T-cell (primary cell): ENCODE measurements around the gene DCC. TPM values are rescaled to one million over a fixed set of nuclear protein-coding genes. Genes with fewer than 3 reads are reported as not detected.

Experiments
- ATAC-seq, 4 experiments: fragments of 200-7000 bp in 3 of 4; fragments of 150-1000 bp in 1 of 4; cut with Tn5 transposase; replicated peaks in 1 of 4; 1 replicate in 3 of 4; 2 replicates in 1 of 4; pipeline ENCODE4 v1.10.0; 2021; ENCODE audit warnings: moderate library complexity in 3 of 4, mild to moderate bottlenecking in 2 of 4, moderate number of reproducible peaks in 1 of 4
- CTCF ChIA-PET, 2 donors: fragments of 300-600 bp; sonication (Branson Sonifier 250); formaldehyde crosslinking; loops; one replicate each; lab custom pipeline; 2022; ENCODE audit warnings: antibody characterized with exemption in 2 of 2; lab: Charles Lee
- POLR2A ChIA-PET, 2 donors: fragments of 300-600 bp; sonication (Branson Sonifier 250); formaldehyde crosslinking; loops; one replicate each; lab custom pipeline; 2022; ENCODE audit warnings: antibody characterized with exemption in 2 of 2; lab: Charles Lee
- DNase-seq, 35 experiments: peaks; one replicate each; pipeline versions ENCODE4 v3.0.0 to v3.0.0-alpha.2; 2013 to 2023
- H3K27ac ChIP-seq: one replicate; pipeline ENCODE4 v1.5.1; 2013; ENCODE audit warnings: low read length
- H3K27me3 ChIP-seq, 2 experiments: replicated peaks in 1 of 2; 1 replicate in 1 of 2; 2 replicates in 1 of 2; pipeline versions ENCODE4 v1.6.1 to v1.7.0; 2013; ENCODE audit warnings: low read length in 1 of 2, mixed read lengths in 1 of 2; ENCODE audit not compliant: control insufficient read depth in 2 of 2, insufficient read depth in 2 of 2; ENCODE audit errors: extremely low read depth in 1 of 2
- H3K36me3 ChIP-seq, 2 donors: 1 replicate in 1 of 2; 2 replicates in 1 of 2; pipeline versions ENCODE4 v1.6.1 to v1.7.0; 2013; ENCODE audit warnings: low read length in 1 of 2; ENCODE audit not compliant: control insufficient read depth in 2 of 2, insufficient read depth in 1 of 2; ENCODE audit errors: extremely low read depth in 1 of 2
- H3K4me1 ChIP-seq, 2 experiments: 1 replicate in 1 of 2; 2 replicates in 1 of 2; pipeline versions ENCODE4 v1.6.1 to v1.7.0; 2013; ENCODE audit warnings: low read length in 2 of 2, mixed read lengths in 1 of 2; ENCODE audit not compliant: insufficient read depth in 2 of 2, control insufficient read depth in 1 of 2; ENCODE audit errors: extremely low read depth in 1 of 2
- H3K4me3 ChIP-seq, 2 donors: 1 replicate in 1 of 2; 2 replicates in 1 of 2; pipeline versions ENCODE4 v1.5.1 to v1.7.0; 2013; ENCODE audit warnings: mild to moderate bottlenecking in 2 of 2, low read length in 1 of 2, moderate library complexity in 1 of 2; ENCODE audit not compliant: control insufficient read depth in 1 of 2; ENCODE audit errors: extremely low read depth in 1 of 2
- H3K9me3 ChIP-seq: 2 replicates; pipeline ENCODE4 v1.7.0; 2013
- H3K27ac Mint-ChIP-seq, 2 donors: one replicate each; pipeline ENCODE4 v1.8.0; 2020 to 2021; ENCODE audit warnings: mild to moderate bottlenecking in 2 of 2, mixed read lengths in 2 of 2
- H3K27me3 Mint-ChIP-seq, 2 donors: one replicate each; pipeline ENCODE4 v1.8.0; 2021 to 2022; ENCODE audit warnings: mixed read lengths in 2 of 2
- H3K36me3 Mint-ChIP-seq: one replicate; pipeline ENCODE4 v1.8.0; 2021; ENCODE audit warnings: mixed read lengths
- H3K4me1 Mint-ChIP-seq, 3 donors: one replicate each; pipeline ENCODE4 v1.8.0; 2020 to 2022; ENCODE audit warnings: mixed read lengths in 3 of 3, mild to moderate bottlenecking in 1 of 3
- H3K4me3 Mint-ChIP-seq, 3 donors: one replicate each; pipeline ENCODE4 v1.8.0; 2020 to 2022; ENCODE audit warnings: mild to moderate bottlenecking in 3 of 3, mixed read lengths in 3 of 3, moderate library complexity in 3 of 3
- H3K9me3 Mint-ChIP-seq, 3 donors: one replicate each; pipeline ENCODE4 v1.8.0; 2020 to 2022; ENCODE audit warnings: mixed read lengths in 3 of 3
- WGBS: methylation state at CpG from one replicate; pipeline ENCODE4 v1.1.5; 2013; ENCODE audit warnings: missing lambda C conversion rate; ENCODE audit not compliant: insufficient coverage; 5-methylcytosine and 5-hydroxymethylcytosine counted together
- total RNA-seq, 35 experiments: library from RNA in 6 of 35; stranded (reverse) in 6 of 35; fragments of 120-200 nt in 1 of 35; gene quantifications; one replicate each; pipeline versions ENCODE4 v1.2.1 to v1.2.4 and lab custom pipeline; 2013 to 2026

The DCC gene
- total RNA-seq, 5 donors from 2014 or later (not counting 1 experiment from before 2014, with no cell fraction given), result not detected

DNA sequence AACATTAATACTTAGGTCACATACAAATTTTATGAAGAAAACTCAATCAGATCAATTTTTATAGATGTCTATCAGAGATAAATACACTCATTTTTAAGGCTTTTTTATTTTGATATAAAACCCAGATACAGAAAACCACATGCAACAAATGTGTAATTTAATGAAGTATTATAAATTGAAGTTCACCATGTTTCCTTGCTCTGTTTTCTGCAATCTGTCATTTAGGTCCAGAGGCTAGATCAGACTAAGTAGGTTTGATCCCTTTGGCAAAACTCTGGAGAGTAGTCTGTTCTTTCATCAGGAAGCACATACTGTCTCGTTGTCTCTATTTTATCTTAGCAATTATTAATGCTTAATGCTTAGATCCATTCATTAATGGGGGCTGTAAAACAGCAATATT lies 1042.9 kb downstream of the DCC start:
- Histone ChIP-seq H3K27ac (no peak overlapping the region), H3K9me3 (no peaks in the 10 kb centered on the region), H3K27me3 (no peaks in the 10 kb centered on the region), H3K4me1 (no peaks in the 10 kb centered on the region), H3K36me3 (no peaks in the 10 kb centered on the region), H3K4me3 (no peak overlapping the region)
- DNase-seq (no peak), ATAC-seq (no peak)
- ChIA-PET CTCF (interaction anchor here (0.5 to 0.7 kb wide), 2 partner anchors 70 to 489 kb away, joined by 4 read pairs; no protein-coding TSS in a partner anchor), POLR2A (no interaction called here)
- Mint-ChIP-seq H3K36me3 (no peaks in the 10 kb centered on the region), H3K27ac (no peak overlapping the region), H3K4me3 (no peak overlapping the region), H3K4me1 (no peaks in the 10 kb centered on the region), H3K27me3 (no peaks in the 10 kb centered on the region), H3K9me3 (peaks cover 0 to 6% (median 0%) of the 10 kb centered on the region in 3 donors)
- WGBS, result no CpG with 5 or more reads among the region's 1 CpG

DNA sequence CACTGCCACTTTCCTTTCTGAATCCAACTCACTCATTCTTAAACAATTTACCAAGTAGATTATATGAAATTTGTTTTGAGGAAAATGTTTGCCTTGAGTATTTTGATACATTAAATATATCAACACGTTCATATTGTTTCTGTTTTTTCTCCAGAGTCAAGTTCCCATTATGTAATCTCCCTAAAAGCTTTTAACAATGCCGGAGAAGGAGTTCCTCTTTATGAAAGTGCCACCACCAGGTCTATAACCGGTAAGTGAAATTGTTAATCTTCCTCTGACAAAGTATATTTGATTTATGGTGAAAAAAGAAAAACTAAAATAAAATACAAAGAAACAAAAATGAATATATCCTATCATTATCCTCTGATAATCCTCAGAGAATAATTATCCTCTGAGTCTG lies 1045.9 kb downstream of the DCC start:
- no peaks in the 10 kb centered on the region for H3K4me1 Mint-ChIP-seq
- H3K4me3 ChIP-seq, result no peak overlapping the region
- H3K27ac Mint-ChIP-seq, result no peak overlapping the region
- no peaks in the 10 kb centered on the region for H3K27me3 Mint-ChIP-seq
- peaks cover 0 to 6% (median 0%) of the 10 kb centered on the region in 3 donors for H3K9me3 Mint-ChIP-seq
- H3K27me3 ChIP-seq, result no peaks in the 10 kb centered on the region
- H3K36me3 Mint-ChIP-seq, result no peaks in the 10 kb centered on the region
- no peak for DNase-seq
- H3K9me3 ChIP-seq, result no peaks in the 10 kb centered on the region
- WGBS, result no CpG with 5 or more reads among the region's 3 CpGs
- ATAC-seq, result no peak
- ChIA-PET POLR2A (no interaction called here), CTCF (no interaction called here)
- H3K36me3 ChIP-seq, result no peaks in the 10 kb centered on the region
- H3K4me1 ChIP-seq, result no peaks in the 10 kb centered on the region
- no peak overlapping the region for H3K4me3 Mint-ChIP-seq
- H3K27ac ChIP-seq, result no peak overlapping the region

DNA sequence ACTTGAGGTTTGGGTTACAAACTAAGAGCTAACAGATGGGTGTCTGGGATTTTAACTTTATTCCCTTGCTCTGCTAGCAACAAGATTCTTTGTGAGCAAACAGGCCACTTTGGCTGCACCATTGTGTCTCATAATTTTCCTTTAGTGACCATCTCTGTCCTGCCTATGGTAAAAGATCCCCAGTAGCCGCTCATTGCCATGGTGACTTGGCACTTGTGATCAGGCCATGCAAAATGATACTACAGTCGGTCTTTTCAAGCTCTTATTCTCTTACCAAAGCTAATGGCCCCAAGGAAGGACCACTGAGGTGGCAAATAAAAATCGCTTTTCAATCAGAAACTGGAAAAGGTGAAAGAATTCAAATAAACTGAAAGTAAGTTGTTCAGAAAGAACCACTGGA lies 1047.6 kb downstream of the DCC start:
- no peak overlapping the region for H3K27ac ChIP-seq
- H3K36me3 Mint-ChIP-seq, result no peaks in the 10 kb centered on the region
- H3K9me3 ChIP-seq, result no peaks in the 10 kb centered on the region
- no peaks in the 10 kb centered on the region for H3K36me3 ChIP-seq
- H3K4me1 ChIP-seq, result no peaks in the 10 kb centered on the region
- WGBS, result no CpG with 5 or more reads among the region's 3 CpGs
- H3K4me1 Mint-ChIP-seq, result no peaks in the 10 kb centered on the region
- no peaks in the 10 kb centered on the region for H3K27me3 ChIP-seq
- no peak overlapping the region for H3K27ac Mint-ChIP-seq
- peaks cover 0 to 8% (median 0%) of the 10 kb centered on the region in 3 donors for H3K9me3 Mint-ChIP-seq
- CTCF ChIA-PET, result no interaction called here
- DNase-seq (no peak), ATAC-seq (no peak)
- POLR2A ChIA-PET, result no interaction called here
- no peak overlapping the region for H3K4me3 Mint-ChIP-seq
- H3K27me3 Mint-ChIP-seq, result no peaks in the 10 kb centered on the region
- no peak overlapping the region for H3K4me3 ChIP-seq

DNA sequence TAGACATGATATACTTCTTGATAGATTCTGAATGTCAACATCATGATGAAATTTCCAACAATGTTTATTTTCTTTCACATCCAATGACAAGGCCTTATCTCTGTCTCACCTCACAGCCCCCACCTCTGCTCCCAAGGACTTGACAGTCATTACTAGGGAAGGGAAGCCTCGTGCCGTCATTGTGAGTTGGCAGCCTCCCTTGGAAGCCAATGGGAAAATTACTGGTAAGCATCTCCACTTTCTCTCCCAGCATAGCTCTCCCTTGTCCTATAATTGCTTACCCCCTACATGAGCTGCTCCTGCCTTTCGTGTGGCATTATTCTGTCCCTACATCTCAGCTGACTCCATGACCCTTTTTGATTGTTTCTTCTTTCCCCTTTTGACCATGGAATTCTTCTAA lies 1062.7 kb downstream of the DCC start:
- no peaks in the 10 kb centered on the region for H3K4me1 ChIP-seq
- WGBS, result 87% methylated on average over 3 of the region's 3 CpGs
- ATAC-seq (no peak), DNase-seq (no peak)
- no peaks in the 10 kb centered on the region for H3K9me3 ChIP-seq
- H3K27ac ChIP-seq, result no peak overlapping the region
- Mint-ChIP-seq H3K27ac (no peak overlapping the region), H3K4me3 (no peak overlapping the region), H3K4me1 (no peaks in the 10 kb centered on the region), H3K27me3 (no peaks in the 10 kb centered on the region), H3K36me3 (no peaks in the 10 kb centered on the region), H3K9me3 (peaks cover 0 to 7% (median 3%) of the 10 kb centered on the region in 3 donors)
- ChIA-PET POLR2A (no interaction called here), CTCF (no interaction called here)
- H3K27me3 ChIP-seq, result no peaks in the 10 kb centered on the region
- H3K36me3 ChIP-seq, result no peaks in the 10 kb centered on the region
- no peak overlapping the region for H3K4me3 ChIP-seq

DNA sequence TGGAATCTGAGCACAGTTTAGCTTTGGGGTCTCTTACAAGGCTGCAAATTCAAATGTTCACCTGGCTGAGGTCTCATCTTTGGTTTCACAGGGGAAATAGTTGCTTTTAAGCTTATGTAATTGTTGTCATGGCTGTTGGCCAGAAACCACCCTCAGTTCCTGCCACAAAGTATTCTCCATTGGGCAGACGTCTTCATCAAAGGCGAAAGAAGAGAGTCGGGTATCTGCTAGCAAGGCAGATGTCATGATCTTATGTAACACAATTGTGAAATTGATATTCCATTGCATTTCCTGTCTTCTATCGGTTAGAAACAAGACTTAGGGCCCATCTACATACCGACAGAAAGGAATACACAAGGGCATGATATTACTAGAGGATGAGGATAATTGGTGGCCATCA lies 1068.3 kb downstream of the DCC start:
- WGBS, result 62% methylated on average over 2 of the region's 5 CpGs
- no peaks in the 10 kb centered on the region for H3K27me3 ChIP-seq

DNA sequence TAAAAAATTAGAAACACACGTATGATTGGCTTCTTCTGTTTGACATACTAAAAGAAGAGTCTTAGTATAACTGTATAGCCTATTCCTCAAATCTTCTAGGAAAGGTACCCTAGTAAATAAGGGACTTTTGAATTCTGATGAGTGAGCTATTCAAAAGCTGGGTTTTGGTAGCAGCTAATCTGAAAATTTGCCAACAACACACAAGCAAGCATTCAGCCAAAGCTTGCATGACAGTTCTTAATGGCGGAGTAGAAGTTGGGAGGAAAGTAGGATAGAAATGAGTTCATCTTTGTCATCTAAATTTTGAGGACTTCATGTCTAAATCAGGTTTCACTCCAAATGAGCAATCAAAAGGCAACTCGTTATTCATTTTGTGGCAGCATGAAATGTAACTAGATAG lies 1071.5 kb downstream of the DCC start:
- H3K4me1 ChIP-seq, result no peaks in the 10 kb centered on the region
- ChIA-PET POLR2A (no interaction called here), CTCF (no interaction called here)
- no peak overlapping the region for H3K27ac ChIP-seq
- WGBS, result no CpG with 5 or more reads among the region's 3 CpGs
- Mint-ChIP-seq H3K36me3 (no peaks in the 10 kb centered on the region), H3K9me3 (peaks cover 0 to 10% (median 2%) of the 10 kb centered on the region in 3 donors), H3K4me1 (no peaks in the 10 kb centered on the region), H3K4me3 (no peak overlapping the region), H3K27ac (no peak overlapping the region), H3K27me3 (no peaks in the 10 kb centered on the region)
- no peak for ATAC-seq
- no peak overlapping the region for H3K4me3 ChIP-seq
- no peaks in the 10 kb centered on the region for H3K9me3 ChIP-seq
- H3K36me3 ChIP-seq, result no peaks in the 10 kb centered on the region
- H3K27me3 ChIP-seq, result no peaks in the 10 kb centered on the region
- no peak for DNase-seq

More for the DNA sequence above, 1068.3 kb downstream of the DCC start:
- Mint-ChIP-seq H3K4me3 (no peak overlapping the region), H3K27ac (no peak overlapping the region), H3K4me1 (no peaks in the 10 kb centered on the region), H3K27me3 (no peaks in the 10 kb centered on the region), H3K9me3 (peaks cover 0 to 10% (median 0%) of the 10 kb centered on the region in 3 donors), H3K36me3 (no peaks in the 10 kb centered on the region)
- H3K4me1 ChIP-seq, result no peaks in the 10 kb centered on the region
- no peak for DNase-seq
- CTCF ChIA-PET, result no interaction called here
- ATAC-seq, result no peak
- no peak overlapping the region for H3K4me3 ChIP-seq
- H3K9me3 ChIP-seq, result no peaks in the 10 kb centered on the region
- no peaks in the 10 kb centered on the region for H3K36me3 ChIP-seq
- no peak overlapping the region for H3K27ac ChIP-seq
- POLR2A ChIA-PET, result no interaction called here

DNA sequence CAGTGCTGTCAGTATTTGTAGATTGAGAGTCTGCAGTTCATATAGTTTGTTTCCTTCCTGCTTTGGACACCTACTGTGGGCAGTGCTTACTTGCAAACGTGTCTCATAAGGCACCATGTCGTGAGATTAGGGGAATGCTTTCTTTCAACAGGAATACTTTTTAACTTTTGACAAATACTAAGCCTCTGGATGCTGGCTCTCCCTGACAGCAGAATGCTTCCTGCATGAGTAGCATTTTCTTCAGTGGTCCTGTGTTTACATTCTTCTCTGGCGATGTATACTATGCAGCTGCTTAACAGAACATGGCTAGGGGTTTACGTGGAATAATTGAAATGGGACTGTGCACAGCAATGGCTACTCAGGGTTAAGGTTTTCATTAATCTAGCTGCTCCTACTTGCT lies 1077.0 kb downstream of the DCC start:
- Mint-ChIP-seq H3K9me3 (peaks cover 0 to 5% (median 4%) of the 10 kb centered on the region in 3 donors), H3K4me3 (no peak overlapping the region), H3K4me1 (no peaks in the 10 kb centered on the region), H3K27me3 (no peaks in the 10 kb centered on the region), H3K36me3 (no peaks in the 10 kb centered on the region), H3K27ac (no peak overlapping the region)
- ATAC-seq, result no peak
- H3K27ac ChIP-seq, result no peak overlapping the region
- no peaks in the 10 kb centered on the region for H3K4me1 ChIP-seq
- H3K9me3 ChIP-seq, result no peaks in the 10 kb centered on the region
- H3K27me3 ChIP-seq, result no peaks in the 10 kb centered on the region
- POLR2A ChIA-PET, result no interaction called here
- no peak for DNase-seq
- CTCF ChIA-PET, result no interaction called here
- WGBS, result no CpG with 5 or more reads among the region's 4 CpGs
- no peak overlapping the region for H3K4me3 ChIP-seq
- H3K36me3 ChIP-seq, result no peaks in the 10 kb centered on the region
